GM19238 (cell line): ENCODE results near the gene AGMO.

Experiments used
- DNase-seq: peaks from one replicate; pipeline ENCODE4 v3.0.0; 2011; ENCODE audit warnings: low spot score; ENCODE audit not compliant: insufficient read length

The AGMO gene

DNA sequence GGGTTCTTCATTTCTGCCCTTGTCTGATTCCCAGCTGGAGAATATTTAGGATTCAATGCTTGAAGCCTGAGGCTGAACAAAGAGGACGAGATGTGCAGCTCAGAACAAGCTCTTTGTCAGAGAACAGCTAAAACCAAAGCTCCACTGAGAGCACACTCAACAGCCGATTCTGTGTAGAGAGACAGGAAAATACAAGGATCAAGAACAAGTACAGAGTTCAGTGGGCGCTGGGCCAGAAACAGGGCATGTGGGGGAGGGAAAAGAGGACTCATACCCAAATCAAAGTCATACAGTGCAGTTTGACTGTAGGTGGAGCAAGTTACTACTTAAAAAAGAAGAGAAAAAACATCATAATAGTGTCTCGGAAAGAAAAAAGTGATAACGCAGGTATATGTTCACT, at the start of gene AGMO:
Gene AGMO, minus strand, starts transcription at position 181 of the 400 bp plus-strand sequence.
- DNase-seq: no peak

DNA sequence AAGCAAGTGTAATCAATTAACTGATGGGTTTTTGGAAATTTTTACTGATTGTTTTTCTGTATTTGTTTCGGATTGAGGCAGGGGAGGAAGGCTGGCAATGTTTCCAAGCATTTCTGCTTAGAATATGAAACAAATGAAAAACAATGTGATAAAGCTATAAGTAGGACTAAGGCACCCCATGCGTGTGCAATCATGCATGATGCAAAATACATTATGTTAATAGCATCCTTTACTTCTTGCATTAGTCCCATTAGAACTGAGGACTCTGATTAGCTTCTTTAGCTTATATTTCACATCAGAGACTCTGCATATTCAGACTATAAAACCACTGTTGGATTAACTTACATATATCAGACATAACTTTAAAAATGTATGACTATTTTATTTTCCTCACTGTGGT, 48.7 kb upstream of the AGMO start:
- no peak for DNase-seq

DNA sequence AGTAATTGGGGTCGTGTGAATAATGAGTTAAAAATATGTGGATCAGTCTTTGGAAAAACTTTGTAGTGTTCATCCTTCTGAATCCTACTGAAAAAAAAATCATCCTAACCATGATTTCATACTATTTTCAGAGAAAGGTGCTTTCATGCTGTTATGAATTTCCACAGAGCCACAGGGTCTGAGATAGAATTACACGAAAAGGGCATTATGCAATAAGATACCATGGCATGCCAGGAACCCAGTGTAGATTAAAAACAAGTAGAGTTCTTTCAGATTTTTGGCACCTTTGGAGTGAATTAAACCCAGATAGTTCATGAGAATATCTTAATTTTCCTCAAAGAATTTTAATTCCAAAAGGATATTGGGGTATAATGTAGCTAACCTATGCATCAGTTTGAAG, 47.5 kb upstream of the AGMO start:
- no peak for DNase-seq

DNA sequence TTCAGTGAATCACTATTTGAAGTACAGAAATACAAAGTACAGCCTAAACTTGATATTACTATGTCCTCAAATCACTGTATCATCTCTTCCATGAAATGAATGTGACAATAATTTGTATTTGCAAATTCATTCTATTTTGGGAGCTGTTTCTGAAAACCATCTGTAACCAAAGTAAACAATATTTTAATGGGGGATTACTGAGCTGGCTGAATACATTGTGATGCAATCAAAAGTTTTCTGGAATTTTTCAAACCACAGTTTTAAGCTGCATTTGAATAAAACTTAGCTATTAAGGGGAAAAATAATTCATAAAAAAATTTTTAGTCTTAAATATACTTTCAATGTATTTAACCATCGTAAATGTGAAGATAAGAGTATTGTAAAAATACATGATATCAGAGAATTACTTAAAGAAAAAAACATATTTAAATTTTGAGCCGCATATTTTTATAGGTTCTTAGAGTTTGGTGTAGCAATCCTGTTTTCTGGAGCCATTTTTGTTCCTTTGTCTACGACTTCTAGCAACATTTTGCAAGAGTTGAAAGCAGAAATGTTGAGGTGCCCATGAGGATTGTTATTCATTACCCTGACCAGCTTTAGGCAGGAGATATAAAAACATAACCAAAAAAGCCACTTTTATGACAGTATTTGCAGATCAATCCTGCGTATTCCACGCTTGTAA, 45.9 kb upstream of the AGMO start:
- no peak for DNase-seq

DNA sequence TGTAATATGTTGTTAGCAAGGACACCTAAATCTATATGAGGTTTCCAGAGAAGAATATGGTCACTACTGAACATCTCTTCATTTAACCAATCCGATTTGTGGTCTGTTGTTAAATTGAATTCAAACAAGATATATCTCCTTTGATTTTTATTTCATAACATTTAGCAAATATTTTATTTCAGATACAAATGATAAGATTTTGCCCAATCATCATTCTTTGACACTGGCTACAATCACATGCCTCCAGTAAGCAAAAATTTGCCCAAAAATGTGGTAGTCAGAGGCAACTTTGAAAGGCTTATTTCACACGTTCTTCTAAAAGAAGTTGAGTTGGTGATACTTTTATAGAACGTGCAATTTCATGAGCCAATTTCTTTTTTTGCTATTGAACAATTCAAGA, 44.7 kb upstream of the AGMO start:
- DNase-seq: no peak

DNA sequence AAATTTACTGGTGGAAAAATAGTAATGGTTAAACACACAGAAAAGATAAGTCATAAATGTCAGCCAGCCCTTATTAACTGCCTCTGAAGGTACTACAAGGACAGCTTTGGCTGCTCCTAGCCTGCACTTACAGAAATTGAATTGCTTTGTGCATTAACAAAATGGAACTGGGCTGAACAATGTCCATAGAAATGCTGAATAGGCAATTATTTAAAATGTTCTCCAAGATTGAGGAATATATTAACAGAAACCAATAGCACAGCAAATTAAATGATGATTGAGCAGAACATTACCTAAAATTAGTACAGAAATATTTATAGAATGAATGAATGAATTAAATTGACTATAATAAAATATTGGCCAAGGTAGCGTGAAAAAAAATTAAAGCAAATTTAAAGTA, 42.4 kb upstream of the AGMO start:
- no peak for DNase-seq

DNA sequence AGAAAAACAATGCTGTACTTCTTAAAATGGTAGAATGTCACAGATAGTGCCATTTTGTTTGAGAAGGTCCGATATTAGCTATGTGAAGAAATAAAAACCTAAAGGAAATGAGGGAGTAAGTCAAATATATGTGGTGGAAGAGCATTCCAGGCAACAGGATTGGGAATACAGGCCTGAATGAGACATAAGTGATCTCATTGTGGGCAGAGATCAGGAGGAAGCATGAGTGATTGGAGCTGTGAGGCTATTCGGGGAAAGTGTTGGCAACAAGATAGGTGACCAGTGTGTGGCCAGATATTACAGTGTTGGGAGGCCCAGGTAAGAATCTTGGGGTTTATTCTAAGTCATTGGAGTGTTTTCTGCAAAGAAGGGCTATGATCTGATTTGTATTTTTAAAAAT, 41.3 kb upstream of the AGMO start:
- DNase-seq: no peak

DNA sequence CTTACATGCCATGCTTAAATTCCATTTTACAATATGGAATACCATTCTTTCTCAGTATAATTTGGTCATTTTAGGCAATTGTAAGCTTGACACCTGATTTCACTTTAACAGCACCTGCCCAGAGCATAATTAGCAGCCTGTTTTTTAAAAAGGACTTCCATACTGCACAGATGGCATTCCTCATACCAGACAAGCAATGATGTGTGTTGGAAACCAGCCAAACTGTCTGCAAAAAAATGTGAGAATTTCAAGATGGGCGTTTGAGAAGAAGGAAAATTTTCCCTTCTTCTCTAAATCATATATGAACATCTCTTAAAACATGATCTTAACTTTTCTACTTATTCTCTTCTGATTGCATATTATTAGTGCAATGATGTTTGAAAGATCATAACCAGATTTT, 40.4 kb upstream of the AGMO start:
- DNase-seq: no peak

DNA sequence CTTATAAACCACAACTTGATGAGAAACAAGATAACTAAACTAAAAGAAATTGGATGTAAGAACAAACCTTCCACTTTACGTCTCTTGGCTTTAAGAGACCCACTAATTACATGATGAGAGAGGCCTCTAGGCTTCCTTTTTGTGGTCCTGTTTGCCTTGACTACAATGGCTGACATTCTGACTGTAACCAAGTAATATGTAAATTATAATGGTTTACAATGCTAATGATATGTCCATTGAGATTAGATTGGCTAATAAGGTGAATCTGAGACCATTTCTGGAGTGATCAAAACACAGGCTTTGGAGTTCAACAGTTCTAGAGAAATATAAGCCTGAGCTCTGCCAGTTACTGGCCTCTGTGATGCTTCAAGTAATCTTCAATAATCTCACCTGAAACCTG, 39.4 kb upstream of the AGMO start:
- DNase-seq: no peak

DNA sequence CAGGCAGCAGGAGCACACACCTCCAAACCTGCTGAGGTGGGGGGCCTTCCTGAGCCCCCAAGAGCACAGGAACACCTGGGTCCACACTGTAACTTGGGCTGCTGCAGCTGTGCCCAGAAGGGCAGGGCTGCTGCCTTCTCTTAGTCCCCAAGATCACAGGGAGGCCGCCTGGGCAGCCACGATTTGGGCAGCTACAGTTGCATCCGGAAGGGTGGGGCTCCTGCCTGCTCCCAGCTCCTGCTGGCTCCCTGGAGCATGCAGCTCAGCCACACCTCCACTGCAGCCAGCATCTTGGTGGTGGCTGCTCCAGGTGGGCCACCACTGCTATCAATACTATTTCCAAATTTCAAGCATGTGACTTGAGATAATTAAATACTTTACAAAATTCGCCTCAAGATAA, 38.5 kb upstream of the AGMO start:
- no peak for DNase-seq

DNA sequence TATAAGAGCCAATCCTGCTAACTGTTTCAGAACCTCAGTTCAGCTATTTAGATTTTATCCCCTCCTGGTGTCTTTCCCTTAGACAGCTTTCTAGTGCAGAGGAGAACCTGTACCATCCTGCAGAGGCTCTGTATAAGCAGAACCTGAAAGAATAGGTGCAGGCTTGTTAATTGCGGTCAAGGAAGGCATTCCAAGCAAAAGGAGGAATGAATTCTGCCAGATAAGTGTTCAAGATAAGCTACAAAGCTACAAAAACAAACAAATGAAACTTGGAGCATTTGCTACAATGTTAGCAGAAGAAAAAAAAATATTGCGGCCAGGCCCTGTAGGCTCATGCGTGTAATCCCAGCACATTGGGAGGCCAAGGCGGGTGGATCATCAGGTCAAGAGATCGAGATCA, 32.6 kb upstream of the AGMO start:
- no peak for DNase-seq

DNA sequence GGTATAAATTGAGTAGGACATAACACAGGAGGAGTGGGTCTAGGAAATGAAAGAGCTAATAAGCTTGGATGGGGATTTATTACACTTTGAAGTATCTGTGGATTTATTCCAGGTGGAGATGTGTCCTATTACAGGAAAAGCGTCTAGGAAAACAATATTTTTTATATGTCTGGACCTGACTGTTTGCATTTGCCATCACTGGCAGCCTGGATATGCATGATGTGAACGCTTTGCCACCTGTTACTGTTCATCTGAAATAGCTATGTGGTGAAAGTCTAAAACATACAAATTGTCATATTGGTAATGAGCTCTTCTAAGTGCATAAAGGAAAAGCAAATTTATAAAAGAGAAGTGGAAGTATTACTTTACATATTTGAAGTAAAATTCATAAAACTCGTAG, 31.6 kb upstream of the AGMO start:
- DNase-seq: no peak

DNA sequence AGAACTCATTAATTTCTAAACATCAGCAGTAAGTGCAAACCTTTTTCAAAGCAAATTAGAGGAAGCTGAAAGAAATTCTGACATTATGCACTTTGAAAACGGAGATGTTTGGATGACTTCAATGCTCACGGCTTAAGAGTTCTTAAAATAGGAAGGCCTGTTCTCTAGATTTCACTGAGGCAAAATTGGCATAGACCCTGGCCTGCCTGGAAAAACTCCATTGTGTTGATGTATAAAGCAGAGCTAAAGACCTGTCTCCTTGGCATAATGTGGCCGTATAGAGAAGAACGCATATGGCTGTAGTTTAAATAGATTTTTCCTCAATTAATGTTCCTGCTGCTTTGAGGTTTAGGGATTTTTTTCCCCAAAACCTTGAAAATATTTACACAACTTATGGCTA, 24.5 kb upstream of the AGMO start:
- DNase-seq: no peak

DNA sequence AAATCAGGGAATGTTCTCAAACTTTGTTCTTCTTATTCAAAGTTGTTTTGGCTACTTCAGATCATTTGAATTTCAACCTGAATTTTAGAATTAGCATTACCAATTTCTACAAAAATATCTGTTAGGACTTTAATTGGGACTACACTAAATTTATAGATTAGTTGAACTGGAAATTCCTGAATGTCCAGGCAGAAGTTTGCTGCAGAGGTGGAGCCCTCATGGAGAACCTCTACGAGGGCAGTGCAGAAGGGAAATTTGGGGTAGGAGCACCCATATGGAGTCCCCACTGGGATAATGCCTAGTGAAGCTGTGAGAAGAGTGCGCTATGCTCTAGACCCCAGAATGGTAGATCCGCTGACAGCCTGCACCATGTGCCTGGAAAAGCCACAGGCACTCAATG, 22.8 kb upstream of the AGMO start:
- no peak for DNase-seq

DNA sequence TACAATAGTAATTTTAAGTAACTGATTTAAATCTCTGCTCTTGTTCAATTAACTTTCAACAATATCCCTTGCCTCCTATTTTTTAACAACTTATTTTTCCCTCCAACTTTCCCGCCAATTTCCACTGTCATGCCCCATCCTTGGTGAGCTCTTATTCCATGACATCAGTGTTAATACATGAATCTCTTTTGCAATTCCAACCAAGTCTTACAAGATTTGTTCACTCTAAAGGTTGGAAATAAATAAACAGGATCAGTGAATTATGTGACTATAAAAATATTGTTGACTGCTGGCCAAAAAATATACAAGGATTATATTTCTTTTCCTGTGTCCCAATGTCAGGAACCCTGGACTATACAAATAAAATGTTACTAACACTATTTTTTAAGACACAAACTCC, 21.0 kb upstream of the AGMO start:
- no peak for DNase-seq

DNA sequence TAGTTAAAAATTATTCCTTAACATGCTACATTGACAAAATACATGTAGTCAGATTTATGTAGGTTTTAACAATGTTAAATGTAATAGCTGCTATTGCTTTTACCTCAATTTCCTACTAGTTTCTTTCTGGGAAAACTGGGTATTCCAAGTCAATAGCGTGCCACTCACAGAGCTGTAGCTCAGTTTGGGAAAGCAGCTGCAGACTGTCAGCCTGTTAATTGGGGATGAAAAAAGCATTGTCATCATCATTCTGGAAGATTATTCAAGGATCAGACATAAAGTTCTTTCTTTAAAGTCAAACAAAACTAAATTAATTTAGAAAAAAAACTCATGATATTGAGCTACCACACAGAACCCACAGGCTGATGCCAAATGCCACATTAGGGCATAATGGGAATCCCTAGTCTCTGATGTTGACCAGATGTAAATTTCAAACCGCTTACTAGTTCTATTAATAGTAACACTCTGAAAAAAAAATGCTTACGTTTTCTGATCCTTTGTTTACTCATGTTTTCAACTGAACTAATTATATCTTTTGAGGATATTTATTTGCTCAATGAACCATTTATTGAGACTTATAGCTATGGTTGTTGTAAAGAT, 19.6 kb upstream of the AGMO start:
- no peak for DNase-seq

DNA sequence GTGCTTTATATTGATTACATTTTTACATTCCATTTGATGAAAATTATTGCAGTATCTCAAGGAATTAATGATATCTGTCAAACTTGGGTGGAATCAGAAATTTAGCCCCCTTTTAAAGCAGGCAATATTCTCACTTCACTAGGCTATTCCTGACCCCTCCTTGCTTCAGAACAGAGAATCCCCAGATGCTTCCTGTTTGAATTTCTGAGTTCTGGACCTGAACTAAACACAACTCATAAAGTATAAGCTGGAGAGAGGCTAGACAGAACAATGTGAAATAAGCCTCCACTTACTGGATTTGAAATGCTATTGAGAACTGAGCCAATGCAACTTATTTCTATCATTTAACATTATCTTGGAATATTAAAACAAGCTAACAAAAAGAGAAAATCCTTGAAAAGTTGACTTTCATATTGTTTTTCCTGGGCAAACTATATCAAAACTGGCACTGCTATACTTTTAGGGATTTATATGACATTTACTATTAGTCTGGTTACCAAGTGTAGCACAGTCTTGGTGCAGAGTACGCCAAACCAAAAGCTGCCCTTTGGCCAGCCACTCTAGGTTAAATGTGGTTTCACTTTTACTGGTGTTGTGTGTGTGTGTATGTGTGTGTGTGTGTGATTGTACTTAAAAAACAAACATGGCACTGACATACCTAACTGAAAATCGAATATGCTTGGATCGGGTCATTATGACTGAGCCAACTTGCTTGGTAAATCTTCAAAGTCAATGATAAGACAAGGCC, 19.0 kb upstream of the AGMO start:
- DNase-seq: no peak

DNA sequence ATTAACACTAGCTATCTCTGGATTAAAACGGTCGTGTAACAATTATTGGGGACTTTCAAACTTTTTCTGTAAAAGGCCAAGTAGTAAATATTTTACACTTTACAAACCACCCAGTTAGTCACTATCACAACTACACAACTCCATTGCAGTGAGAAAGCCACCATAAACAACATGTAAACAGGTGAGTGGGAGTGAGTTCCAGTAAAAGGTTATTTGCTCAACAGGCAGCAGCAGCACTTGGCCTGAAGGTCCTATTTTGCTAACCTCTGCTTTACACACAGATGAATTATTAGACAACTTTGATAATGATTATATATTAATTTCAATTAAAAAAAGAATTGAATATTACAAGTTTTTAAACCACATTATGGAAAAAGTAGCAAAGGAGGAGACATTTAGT, 15.8 kb upstream of the AGMO start:
- DNase-seq: no peak

DNA sequence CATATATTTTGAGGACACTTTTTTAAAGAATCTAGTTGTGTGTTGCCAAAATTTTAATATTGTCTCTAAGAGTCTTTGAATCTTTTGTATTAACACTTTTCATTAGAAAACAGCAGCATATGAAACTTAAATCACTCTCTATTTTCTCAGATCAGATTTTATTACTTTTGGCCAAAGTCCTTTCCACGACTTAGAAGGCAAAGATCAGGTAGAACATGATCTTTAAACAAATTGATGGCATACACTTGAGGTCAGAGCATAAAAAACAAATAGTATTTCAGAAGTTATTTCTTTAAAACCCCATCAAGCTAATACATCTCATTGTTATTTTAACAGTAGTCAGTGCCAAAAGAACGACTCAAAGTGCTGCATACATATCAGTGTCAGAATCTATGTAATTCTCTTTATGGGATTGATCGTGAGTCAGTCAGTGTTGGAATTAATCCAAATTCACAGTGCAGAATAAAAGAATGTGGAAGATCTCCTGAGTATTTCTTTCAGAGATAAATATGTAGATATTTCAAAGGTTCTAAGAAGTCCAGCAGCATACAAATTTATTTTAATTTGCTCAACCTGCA, 9.6 kb upstream of the AGMO start:
- no peak for DNase-seq

DNA sequence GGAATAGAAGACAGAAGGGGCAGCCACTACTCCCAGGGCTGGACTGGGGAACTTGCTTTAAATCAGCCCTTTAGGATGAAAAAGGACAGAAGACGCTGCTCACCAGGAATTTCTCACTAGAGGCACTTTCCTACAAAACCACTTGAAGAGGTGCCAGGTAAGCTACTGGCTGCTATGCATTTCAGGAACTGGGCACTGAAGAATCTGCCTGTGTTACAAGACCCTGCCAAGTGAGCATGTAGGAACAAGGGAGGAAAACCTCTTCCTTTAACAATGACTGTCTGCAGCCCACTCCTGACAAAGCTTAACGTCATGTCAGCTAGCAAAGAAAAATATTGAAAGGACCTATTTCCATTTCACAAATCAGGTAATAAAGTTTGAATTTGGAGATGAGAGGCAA, 5.8 kb upstream of the AGMO start:
- no peak for DNase-seq

DNA sequence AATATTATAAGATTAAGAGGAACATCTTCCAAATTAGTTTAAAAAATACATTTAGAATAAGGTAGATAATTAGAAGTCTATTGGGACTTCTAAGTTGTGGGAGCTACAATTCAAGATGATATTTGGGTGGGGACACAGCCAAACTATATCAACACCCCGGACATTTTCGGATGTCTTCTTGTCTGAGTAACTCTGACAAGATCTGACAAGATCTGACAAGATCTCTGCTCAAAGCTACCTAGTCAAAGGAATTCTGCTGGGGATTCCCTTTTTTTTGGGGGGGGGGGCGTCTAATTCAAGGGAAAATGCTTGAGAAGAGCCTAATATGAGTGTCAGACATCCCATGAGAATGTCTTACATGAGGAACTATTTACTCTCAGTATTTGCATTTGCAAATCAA, 5.2 kb upstream of the AGMO start:
- DNase-seq: no peak

DNA sequence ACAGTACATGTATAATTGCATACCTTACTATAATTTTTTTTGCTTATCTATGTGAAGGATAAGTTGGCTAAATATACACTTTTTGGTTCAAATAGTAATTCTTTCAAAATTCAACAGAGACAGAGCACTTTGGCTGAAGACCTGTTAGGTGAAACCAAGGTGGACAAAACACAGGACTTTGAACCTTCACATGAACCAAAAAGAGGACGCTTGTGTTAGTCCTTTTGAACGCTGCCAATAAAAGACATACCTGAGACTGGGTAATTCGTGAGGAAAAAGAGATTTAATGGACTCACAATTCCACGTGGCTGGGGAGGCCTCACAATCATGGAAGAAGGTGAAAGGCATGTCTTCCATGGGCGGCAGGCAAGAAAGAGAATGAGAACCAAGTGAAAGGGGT, 4.7 kb upstream of the AGMO start:
- no peak for DNase-seq

DNA sequence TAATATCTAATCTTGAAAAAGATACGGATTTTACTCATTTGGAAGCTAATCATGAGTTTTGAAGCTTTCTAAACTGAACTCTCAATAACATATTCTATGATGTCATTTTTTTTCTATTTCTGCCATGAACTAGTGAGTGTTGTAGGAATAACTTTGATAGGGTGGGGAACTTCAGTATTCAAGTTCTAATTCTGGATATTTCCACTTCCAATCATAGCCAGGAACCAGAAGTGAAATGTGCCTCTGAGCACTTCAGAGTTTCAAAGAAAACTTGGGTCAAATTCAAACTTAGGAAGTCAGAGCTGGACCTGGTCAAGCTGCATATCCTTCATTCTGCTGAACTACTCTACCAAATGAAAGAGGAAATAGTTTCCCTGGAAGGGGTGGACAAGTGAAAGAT, 847 bp downstream of the AGMO start:
- DNase-seq: no peak
